CD4-positive, alpha-beta T cell treated with Interferon alpha-2 for 1 hour (primary cell): Measurements from ENCODE around the gene POP5.
A peak's percentile ranks its signal among the peaks of the same experiment; 100 is the strongest.

Experiments used
- DNase-seq, 2 donors: peaks; one replicate each; pipeline ENCODE4 v3.0.0-alpha.2; 2020 to 2022

POP5 gene

DNA sequence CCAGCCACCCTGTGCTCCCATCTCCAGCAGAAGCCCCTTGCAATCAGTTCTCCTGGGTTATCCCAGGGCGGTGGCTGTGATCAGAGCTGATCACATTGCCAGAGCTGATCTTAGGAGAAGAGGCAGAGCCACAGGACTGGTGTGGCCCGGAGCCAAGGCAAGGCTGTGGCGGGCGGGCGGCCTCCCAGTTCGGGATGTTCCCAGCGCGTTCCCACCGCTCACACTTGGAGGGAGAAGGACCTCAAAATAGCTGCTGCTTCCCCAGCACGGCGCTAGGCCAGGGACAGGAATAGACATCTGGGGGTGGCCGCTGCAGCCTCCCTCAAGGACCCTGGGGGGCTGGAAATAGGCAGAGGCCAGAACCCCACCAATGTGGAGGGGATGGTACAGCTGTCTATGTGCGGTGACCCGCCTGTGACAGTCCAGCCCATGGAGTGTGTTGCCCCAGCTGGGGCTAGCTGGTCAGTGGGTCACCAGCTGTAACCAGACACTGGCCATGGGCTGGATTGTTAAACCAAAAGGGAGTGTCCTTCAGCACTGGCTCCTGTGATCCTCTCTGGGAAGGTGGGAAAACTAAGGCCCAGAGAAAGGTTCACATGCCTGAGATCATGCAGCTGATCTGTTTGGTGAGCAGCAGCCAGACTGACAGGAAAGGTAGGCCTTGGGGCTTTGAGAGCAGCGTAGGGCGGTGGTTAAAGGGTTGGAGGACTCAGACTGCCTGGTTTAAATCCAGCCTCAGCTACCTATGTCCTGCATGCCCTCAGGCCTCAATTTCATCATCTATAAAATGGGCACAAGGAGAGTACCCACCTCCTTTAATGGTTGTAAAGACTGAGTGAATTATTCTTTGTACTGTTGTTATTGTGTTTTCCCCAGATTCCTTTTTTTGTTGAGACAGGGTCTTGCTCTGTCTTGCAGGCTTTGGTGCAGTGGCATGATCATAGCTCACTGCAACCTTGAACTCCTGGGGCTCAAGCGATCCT is 8.0 kb upstream of the POP5 start:
- DNase-seq, result no peak

DNA sequence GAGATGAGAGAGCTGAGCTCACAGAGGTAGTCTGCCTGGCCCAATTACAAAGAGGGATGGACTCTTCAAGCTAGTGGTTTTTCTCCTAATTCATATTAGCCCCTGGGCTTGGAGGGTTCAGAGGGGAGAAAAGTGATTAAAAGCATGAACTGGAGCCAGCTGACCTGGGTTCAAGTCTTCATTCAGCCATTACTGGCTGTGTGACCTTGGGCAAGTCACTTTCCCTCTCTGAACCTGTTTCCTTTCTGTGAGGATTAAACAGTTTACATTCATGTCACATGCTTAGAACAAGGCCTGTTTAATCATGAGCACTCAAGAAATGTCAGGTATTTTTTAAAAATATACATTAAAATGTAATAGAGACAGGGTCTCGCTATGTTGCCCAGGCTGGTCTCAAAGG is 7.2 kb upstream of the POP5 start:
- no peak for DNase-seq

DNA sequence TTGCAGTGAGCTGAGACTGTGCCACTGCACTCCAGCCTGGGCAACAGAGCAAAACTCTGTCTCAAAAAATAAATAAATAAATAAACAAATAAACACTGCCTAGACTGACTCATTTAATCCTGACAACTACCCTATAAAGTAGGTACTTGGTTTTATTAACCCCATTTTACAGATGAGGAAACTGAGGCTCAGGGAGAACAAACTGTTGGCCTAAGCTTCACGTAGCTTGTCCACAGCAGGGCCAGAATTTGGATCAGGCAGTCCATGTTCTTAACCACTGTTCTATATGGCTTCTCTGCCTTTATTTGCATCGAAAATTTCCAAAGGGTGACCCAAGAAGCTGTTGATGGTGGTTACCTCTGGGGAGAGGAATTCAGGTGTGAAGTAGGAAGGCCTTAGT is 5.7 kb upstream of the POP5 start:
- no peak for DNase-seq

DNA sequence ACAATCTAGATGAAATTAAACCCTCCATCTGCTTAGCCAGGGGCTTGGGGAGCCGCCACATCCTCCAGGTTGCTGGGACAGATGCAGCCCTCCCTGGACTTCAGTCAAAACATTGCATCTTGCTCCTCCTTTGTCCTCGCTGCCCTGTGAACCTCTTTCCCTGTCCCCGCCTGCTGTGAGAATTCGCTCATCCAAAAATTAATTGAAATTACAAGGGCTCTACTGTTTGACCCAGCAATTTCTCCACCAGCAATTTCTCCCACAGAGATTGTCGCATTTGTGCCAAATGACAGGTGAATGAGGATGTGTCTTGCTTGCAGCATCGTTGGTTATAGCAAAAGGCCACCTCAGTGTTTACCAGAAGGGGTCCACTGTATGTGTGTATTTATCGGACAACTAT is 5.0 kb upstream of the POP5 start:
- DNase-seq, result no peak

DNA sequence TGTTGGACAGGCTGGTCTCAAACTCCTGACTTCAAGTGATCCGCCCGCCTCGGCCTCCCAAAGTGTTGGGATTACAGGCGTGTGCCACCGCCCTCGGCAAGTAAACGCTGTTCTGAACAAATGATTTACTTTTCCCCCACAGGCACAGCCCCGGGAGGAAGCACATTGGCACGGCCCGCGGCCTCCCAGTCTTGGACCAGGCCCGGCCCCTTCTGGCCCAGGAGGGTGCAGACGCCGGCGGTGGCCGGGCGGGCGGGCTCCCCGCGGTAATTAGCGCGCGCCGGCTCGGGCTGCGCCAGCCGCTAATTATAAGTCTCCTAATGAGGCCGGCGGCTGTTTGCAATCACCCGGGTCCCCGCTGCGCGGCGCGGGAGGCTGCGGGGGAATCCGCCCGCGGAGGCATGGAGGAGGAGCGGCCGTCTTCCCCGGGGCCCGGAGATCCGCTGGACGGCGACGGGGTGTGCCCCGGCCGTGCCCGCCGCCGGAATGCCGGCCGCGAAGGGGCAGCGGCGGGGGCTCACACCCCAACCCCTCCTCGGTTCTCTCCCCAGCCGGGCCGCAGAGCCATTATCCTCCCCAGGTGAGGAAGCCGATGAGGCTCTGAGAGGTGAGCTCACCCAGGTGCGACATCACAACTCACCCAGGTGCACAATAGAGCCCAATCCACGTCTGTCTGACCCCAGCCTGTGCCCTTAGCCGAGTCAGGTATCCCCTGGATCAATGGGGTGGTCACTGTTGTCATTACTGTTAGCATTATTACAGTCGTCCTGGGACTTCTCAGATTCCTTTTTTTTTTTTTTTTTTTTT is 3.3 kb upstream of the POP5 start:
- DNase-seq, result peak; percentile 36 to 67

DNA sequence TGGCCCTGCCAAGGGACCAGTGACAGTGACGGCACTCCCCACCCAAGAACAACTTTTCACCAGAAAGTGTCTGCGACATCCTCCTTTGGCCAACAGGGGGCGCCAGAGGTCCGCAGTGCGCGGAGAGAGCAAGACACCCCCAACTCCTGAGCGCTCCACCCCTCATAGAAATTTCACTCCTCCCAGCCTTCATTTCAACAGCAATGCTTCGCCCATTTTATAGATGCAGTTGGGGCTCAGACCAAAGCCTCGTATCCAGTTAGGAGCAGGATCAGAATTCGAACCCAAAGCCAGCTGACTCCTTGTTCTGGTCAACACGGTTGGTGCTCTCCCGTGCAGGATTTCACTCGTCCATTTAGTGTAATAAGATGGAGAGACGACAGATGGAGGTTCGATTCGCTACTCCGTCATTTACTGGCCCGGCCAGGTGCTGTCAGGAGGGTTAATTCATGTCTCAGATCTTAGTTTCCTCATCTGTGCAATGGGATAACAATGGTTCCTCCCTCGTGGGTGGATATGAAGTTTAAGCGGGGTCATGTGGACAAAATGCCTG is 2.4 kb upstream of the POP5 start:
- peak; percentile 75 to 85 for DNase-seq

DNA sequence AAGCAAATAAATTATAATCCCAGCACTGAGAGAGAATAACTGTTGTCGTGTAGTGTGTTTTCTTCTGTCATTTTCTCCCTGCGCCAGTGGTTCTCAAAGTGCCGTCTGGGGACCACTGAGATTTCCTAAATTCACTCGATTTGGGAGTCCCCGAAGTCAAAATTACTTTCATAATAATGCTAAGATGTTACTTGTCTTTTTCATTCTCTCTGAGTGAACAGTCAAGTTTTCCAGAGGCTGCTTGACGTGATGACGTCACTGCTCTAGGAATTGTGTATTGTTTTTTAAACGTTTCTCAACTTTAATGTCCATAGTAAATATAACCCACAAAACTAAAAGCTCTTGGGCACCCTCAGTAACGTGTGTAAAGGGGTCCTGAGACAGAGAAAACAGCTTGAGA is 796 bp upstream of the POP5 start:
- peak in 1 of 2 donors; percentile 6 for DNase-seq

DNA sequence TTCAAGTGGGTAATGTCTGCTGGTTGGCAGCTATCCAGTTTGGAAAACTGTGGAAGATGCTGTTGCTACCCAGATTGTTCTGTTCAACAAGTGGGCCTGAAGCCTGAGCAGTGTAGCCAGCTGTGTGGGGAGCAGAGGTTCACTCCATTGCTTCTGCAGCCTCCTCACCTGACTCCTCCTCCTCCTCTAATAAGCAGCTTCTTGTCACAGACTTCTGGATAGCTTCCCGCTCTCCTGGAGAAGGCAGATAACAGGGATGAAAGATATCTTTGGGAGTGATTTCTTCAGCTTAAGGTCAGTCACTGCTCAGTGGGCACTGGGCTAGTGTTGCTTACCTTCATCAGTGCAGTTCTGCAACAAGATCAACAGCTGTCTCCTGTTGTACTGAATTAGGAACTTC is 2.0 kb downstream of the POP5 start:
- no peak for DNase-seq

DNA sequence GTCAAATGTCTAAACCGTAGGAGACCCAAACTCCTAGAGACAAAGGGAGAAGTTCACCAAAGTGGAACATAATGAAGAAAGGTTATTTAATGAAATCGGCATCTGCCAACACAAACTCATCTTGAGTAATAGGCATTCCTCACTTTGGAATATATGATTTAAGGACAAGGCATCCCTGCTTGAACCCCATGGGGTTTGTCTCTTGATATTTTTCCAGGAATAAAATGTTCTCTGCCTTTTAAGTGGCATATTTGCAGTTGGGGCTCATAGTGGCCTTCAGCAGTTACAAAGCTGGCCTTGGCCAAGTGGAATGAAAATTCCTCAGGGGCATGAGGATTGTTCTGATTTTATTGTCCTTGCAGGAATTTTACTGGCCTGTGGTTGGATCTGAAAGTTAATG is 7.1 kb downstream of the POP5 start:
- DNase-seq, result no peak

DNA sequence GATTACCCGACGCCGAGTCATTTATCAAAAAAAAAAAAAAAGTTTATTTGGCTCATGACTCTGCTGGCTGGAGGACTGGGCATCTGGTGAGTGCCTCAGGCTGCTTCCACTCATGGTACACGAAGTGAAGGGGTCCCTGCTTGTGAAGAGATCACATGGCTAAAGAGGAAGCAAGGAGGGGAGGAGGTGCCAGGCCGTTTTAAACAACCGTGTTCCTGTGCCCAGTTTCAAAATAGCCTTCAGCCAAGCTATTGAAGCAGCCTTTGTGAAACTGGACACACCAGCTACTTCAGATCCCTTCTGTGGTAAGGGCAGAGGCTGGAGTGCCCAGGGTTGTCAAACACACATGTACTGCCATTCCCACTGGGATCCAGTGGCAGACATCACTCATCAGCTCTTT is 7.6 kb downstream of the POP5 start:
- no peak for DNase-seq

DNA sequence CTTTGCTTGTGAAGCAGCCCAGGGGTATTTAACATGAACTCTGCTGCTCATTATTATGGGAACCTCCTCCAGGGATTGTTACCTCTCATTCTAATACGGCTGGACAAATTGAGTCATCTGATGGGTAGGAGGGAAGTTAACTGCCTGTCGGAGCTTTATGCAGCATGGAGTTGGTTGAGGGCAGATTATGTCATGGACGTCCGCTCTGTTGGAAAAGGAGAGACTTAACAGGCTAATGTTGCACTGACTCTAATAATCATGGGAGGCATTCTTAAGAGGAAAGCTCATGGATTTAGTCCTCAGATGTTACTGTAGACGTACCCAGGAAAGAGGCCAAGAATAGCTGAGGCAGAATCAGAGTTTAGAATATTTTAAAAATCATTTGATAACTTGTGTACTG is 9.9 kb downstream of the POP5 start:
- no peak for DNase-seq

DNA sequence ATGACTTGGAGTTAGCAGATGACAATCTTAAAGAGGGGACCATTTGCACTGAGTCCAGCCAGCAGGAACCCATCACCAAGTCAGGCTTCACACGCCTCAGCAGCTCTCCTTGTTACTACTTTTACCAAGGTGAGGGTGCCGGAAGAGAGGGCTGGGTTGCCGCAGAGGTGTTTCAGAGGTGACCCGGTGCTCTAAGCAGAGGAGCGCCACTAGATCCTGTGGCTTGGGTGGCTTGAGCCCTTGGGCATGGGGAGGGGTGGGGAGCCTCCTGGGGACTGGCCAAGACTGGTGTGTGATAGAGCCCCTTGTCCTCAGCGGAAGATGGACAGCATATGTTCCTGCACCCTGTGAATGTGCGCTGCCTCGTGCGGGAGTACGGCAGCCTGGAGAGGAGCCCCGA is 17.7 kb downstream of the POP5 start:
- no peak for DNase-seq

DNA sequence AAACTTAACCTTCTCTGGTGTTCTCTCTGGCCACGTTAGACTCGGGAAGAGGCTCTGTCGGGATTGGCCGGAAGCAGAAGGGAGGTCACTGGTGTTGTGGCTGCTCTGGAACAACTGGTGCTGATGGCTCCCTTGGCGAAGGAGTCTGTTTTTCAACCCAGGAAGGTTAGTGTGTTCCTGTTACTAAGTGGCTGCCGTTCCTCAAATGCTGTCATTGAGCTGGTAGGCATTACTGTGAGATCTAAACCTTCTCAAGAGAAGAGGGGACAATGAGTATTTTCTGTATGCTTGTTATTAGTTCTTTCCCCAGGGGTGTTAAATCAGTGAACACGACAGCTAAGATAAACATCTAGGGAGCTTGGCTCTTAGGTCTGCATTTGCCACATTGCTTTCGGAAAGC is 18.3 kb downstream of the POP5 start:
- no peak for DNase-seq

DNA sequence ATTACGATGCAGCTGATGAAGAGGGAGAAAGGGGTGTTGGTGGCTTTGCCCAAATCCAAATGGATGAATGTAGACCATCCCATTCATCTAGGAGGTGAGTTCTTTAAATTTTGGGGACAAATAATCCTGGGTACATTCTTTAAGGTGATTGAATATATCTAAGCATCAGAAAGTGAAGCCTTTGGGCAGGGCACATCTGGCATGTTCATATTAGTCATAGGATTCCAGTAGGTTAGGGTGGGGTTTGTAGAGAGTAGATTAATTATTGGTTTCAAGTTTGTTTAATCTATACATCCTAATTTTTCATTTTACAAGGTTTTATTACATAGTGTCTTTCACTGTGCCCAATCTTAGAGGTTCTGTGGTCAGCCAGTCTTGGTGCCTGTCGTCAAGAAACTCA is 23.6 kb downstream of the POP5 start:
- no peak for DNase-seq

DNA sequence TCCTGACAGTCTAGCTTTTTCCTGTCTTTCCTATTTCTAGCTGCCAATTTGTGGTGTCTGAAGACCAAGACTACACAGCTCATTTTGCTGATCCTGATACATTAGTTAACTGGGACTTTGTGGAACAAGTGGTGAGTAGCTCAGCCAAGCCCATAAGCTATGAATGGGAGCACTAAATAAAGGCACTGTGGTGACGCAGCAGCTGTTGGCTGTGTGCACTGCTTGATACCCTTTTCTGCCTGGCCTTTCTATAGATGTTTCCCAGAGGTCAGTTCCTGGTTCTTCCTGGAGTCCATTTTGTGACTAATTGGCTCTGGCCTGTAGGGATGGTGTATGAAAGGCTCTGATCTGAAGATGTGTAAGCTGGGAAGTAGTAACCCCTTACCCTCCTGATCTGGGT is 26.5 kb downstream of the POP5 start:
- no peak for DNase-seq

DNA sequence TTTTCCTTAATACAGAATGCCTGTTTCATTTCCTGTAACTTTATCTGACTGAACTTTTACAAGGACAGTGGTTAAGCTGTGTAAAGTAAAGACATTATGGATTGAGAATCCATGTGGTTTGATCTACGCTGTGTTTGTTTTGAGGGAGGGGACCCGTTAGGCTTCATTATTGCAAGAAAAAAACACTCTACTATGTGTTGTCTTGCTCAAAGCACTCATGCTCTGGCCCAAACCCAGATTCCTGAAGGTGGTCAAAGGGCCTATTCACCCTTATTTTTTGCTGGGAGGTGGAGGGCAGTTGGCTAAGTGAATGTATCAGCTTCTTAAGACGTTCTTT is 35.2 kb downstream of the POP5 start:
- DNase-seq, result no peak

DNA sequence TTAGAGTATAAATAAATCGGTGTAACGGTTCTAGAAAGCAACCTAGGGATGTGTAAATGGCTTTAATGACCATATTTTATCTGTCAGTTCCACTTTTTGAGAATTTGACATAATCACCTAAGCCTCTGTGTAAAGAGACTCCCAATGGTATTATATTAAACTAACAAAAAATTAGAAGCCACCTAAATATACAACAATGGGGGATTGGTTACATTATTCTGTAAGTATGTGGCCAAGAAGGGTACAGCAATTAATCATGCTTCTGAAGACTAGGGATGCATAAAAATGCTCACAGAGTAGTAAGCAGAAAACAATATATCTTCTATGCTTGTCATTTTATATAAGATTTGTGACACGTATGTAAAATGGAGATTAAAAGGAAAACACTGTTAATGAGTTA is 36.5 kb downstream of the POP5 start:
- DNase-seq, result no peak

DNA sequence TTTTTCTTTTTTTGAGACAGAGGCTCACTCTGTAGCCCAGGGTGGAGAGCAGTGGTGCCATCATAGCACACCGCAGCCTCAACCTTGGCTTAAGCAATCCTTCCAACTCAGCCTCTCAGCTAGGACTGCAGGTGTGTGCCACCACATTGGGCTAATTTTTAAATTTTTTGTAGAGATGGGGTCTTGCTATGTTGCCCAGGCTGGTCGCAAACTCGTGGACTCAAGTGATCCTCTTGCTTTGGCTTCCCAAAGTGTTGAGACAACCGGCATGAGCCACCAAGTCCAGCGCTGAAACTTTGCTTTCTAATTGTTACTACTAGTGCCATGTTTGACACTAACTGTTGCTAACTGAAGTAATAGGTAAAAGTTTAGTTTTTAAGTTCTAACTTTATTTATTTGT is 39.0 kb downstream of the POP5 start:
- no peak for DNase-seq

DNA sequence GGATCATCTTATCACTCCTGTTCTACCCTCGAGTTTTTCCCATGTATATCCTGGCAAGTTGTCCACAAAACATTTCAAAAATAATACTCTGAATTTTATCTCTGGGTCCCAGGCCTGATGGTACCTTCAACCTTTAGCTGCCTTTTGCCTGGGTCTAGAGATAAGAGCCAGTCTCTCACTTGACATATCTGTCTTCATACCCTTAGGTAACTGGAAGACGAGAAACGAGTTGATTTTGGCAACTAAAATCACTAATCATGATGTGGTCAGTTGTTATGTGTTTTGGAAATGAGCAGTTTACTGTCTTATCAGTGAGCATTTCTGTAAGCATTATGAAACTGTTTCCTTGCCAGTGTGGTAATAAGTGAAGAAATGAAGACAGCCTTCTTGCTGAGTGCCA is 40.8 kb downstream of the POP5 start:
- DNase-seq, result no peak

DNA sequence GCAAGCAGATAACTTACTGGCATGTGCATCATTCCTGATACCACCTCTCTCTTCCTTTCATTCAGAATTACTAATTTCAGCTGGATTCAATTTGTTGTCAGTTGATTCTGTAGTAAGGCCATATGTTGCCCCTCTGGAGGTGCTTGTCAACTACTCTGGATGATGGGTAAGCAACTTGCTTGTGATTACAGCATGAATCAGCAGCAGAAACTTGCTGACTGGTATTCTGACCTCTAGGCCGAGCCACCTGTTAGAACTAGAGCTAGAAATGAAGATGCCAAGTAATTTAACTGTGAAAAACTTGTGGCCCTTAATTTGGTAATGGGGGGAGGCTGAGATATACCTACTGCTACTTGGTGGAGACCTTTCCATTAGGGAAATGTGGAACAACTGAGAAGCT is 41.9 kb downstream of the POP5 start:
- DNase-seq, result no peak

DNA sequence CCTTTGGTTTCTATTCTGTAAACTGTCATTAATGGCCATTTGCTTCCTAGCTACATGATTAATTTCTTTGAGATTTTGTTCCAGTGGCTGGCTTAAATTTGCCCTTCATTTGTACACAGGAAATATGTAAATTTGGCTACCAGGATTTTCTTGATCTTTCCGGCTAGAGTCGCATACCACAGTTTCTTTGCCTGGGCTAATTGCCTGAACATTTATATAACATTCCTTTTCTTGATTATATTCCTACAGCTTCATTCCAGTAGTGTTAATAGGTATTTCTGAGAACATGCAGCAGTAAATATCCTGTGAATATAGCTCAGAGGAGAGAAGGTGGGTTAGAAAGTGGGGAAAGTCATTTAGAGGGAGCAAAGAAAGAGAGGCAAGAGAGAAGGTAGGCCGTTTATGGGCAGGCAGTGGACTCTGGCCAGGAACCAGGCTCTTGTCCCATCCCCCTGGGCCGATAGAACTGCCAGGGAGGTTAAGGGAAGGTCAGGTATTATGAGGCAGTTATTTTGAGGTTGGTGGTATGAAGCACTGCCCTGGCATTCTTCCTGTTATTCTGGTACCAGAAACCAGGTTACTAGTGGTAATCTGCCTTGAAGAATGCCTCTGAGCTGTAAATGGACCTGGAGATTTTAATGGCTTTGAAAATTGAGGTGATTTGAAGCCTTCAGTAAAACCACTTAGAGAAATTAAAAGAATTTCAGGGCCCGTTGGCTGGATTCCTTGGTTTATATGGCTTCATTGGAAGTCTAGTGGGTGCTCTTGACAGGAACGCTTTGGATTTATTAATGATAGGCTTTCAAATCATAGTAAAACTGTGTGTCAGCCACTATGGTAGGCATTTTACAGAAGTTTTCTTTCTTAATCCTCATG is 42.7 kb downstream of the POP5 start:
- no peak for DNase-seq

DNA sequence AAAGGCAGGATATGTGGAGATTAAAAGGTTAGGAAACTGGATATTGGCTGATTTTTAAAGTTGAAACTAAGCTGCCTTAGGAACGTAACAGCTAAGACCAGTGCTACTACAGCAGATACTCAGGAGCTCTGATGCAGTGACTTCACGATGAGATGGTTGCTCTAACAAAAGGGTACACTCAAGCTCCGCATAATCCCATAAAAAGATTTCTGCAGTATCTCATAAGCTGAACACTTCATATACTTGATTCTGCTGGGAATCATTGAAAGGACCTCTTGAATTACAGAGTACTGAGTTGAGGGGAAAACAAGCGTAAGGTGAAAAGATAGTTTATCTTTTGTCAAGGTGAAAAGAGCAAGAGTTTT is 43.4 kb downstream of the POP5 start:
- no peak for DNase-seq
